ENCODE results near the gene NCAM1. TPM values are rescaled to one million over a fixed set of nuclear protein-coding genes. Genes with fewer than 3 reads are reported as not detected.

The NCAM1 gene
- total RNA-seq, 2 donors from 2014 or later, result 42.0 to 69.2 TPM

DNA sequence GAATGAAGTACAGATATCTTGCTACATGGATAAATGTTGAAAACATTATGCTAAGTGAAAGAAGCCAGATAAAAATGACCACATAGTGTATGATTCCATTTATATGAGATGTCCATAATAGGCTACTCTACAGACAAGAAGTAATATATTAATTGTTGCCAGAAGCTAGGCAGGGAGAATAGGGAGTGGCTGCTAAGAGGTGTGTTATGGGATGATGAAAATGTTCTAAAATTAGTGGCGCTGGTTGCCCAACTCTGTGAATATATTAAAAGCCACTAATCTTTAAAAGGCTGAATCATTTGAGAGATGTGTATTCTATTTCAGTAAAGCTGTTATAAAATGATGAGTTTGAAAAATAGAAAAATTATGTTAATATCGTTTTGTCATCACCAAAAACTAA lies 144.4 kb downstream of the NCAM1 start:
- ATAC-seq (ENCODE audit: insufficient number of reproducible peaks, low FRiP score, low read depth) (no peak), DNase-seq (ENCODE audit: low spot score) (no peak)
- H3K4me3 ChIP-seq, result no peak overlapping the region
- no peaks in the 10 kb centered on the region for H3K9me3 ChIP-seq
- no peak overlapping the region for H3K27ac ChIP-seq
- no peaks in the 10 kb centered on the region for H3K36me3 ChIP-seq
- no peaks in the 10 kb centered on the region for H3K4me1 ChIP-seq (ENCODE audit: control insufficient read depth in 1 of 2, low read depth in 2 of 2)
- TF ChIP-seq, protein P1, sequence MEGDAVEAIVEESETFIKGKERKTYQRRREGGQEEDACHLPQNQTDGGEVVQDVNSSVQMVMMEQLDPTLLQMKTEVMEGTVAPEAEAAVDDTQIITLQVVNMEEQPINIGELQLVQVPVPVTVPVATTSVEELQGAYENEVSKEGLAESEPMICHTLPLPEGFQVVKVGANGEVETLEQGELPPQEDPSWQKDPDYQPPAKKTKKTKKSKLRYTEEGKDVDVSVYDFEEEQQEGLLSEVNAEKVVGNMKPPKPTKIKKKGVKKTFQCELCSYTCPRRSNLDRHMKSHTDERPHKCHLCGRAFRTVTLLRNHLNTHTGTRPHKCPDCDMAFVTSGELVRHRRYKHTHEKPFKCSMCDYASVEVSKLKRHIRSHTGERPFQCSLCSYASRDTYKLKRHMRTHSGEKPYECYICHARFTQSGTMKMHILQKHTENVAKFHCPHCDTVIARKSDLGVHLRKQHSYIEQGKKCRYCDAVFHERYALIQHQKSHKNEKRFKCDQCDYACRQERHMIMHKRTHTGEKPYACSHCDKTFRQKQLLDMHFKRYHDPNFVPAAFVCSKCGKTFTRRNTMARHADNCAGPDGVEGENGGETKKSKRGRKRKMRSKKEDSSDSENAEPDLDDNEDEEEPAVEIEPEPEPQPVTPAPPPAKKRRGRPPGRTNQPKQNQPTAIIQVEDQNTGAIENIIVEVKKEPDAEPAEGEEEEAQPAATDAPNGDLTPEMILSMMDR (IDR thresholded peaks at IDR 0.05), result no peak
- H3K27me3 ChIP-seq (replicated peaks; ENCODE audit: insufficient read depth), result no peaks in the 10 kb centered on the region

DNA sequence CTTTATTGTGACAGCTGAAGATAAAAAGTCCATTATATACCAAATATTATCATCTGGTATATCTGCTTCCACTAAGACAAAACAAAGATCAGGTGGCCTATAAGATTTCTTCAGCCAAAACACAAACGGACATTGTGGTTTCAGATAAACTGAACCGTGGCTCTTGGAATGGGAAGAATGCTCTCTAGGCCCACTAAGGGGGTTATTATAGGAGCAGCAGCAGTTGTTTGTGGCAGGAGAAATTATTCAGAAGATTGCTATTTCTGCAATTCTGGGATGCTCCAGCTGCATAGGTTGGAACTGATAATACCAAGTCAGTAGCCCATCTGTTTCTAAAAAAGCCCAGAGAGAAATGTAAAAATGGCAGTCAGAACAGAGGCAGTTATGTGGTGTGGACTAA lies 145.3 kb downstream of the NCAM1 start:
- no peak for ATAC-seq (ENCODE audit: insufficient number of reproducible peaks, low FRiP score, low read depth)
- no peaks in the 10 kb centered on the region for H3K4me1 ChIP-seq (ENCODE audit: control insufficient read depth in 1 of 2, low read depth in 2 of 2)
- H3K27ac ChIP-seq, result no peak overlapping the region

DNA sequence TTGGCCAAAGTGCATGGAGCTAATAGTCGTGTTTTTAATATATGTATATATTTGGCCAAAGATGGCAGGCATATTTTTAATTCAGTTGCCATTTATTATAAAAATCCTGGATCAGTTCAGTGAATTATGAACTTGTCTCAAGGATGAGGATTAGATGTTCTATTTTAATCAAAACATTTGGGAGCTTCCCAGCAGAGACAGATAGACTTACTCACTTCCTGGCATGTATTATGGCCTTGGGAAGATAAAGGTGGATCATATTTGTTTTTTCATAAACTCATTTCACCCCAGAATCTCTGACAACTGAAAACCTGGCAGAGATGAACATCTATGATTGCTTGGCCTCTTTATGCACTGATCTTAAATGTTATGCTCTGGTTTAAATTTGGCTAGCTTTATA lies 148.8 kb downstream of the NCAM1 start:
- Histone ChIP-seq H3K36me3 (no peaks in the 10 kb centered on the region), H3K4me3 (no peak overlapping the region), H3K27me3 (replicated peaks; ENCODE audit: insufficient read depth) (no peaks in the 10 kb centered on the region), H3K27ac (no peak overlapping the region), H3K4me1 (ENCODE audit: control insufficient read depth in 1 of 2, low read depth in 2 of 2) (peaks cover 4 to 22% of the 10 kb centered on the region in 2 donors), H3K9me3 (no peaks in the 10 kb centered on the region)
- no peak for DNase-seq (ENCODE audit: low spot score)
- TF ChIP-seq, protein P1 (IDR thresholded peaks at IDR 0.05), result no peak
- ATAC-seq (ENCODE audit: insufficient number of reproducible peaks, low FRiP score, low read depth), result no peak

More for the DNA sequence above, 145.3 kb downstream of the NCAM1 start:
- DNase-seq (ENCODE audit: low spot score), result no peak
- Histone ChIP-seq H3K9me3 (no peaks in the 10 kb centered on the region), H3K36me3 (no peaks in the 10 kb centered on the region), H3K4me3 (no peak overlapping the region), H3K27me3 (replicated peaks; ENCODE audit: insufficient read depth) (no peaks in the 10 kb centered on the region)
- TF ChIP-seq, protein P1 (IDR thresholded peaks at IDR 0.05), result no peak

DNA sequence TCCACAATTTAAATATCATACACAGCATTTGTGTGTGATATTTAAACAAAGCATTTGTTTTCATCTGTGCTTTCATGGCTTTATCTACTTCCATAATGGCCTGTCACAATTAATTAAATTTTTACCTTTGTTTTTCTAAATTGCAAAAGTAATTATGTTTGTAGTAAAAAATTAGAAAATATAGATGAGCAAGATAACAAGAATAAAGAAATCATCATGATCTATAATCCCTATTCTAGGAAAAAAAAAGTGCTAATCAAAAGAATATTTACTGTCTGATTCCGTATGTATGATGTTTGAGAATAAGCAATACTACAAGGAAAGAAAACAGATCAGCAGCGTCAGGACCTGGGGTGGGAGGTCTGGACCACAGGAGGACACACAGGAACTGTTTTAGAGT lies 149.9 kb downstream of the NCAM1 start:
- TF ChIP-seq, protein P1 (IDR thresholded peaks at IDR 0.05), result no peak
- H3K27me3 ChIP-seq (replicated peaks; ENCODE audit: insufficient read depth), result no peaks in the 10 kb centered on the region
- DNase-seq (ENCODE audit: low spot score) (no peak), ATAC-seq (ENCODE audit: insufficient number of reproducible peaks, low FRiP score, low read depth) (no peak)
- H3K9me3 ChIP-seq, result no peaks in the 10 kb centered on the region
- no peak overlapping the region for H3K4me3 ChIP-seq
- no peak overlapping the region for H3K27ac ChIP-seq
- H3K4me1 ChIP-seq (ENCODE audit: control insufficient read depth in 1 of 2, low read depth in 2 of 2), result peaks cover 4 to 22% of the 10 kb centered on the region in 2 donors
- no peaks in the 10 kb centered on the region for H3K36me3 ChIP-seq

DNA sequence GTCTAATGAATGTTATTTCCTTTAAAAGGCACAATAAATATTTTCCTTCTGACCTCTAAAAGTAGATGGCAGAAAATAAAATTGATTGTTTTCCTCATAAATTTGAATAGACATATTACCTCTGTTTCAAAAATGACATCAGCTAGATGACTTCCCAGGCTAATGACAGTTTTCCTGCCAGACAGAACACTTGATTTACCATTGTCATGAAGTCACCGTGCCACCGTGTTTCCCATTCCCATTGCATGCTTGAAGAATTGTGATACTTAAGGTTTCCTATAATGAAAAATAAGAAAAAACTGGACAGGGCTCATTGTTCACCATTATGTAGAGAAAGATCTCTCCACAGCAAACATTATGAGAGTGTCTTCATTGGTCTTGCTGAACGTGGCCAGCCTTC lies 151.1 kb downstream of the NCAM1 start:
- Histone ChIP-seq H3K4me1 (ENCODE audit: control insufficient read depth in 1 of 2, low read depth in 2 of 2) (peaks cover 4 to 22% of the 10 kb centered on the region in 2 donors), H3K9me3 (no peaks in the 10 kb centered on the region), H3K27me3 (replicated peaks; ENCODE audit: insufficient read depth) (no peaks in the 10 kb centered on the region), H3K27ac (no peak overlapping the region), H3K36me3 (no peaks in the 10 kb centered on the region), H3K4me3 (no peak overlapping the region)
- DNase-seq (ENCODE audit: low spot score) (no peak), ATAC-seq (ENCODE audit: insufficient number of reproducible peaks, low FRiP score, low read depth) (no peak)
- TF ChIP-seq, protein P1 (IDR thresholded peaks at IDR 0.05), result no peak

Data from thoracic aorta (tissue), 2 donors.